B cell (primary cell): ENCODE data around the gene C10orf62. TPM values are rescaled to one million over a fixed set of nuclear protein-coding genes. Genes with fewer than 3 reads are reported as not detected.

Source experiments
- ATAC-seq: fragments of 200-7000 bp; cut with Tn5 transposase; one replicate; pipeline ENCODE4 v1.10.0; 2021; ENCODE audit warnings: low read depth, mild to moderate bottlenecking, moderate number of reproducible peaks, moderate library complexity
- CTCF ChIA-PET: fragments of 350-600 bp; sonication (Branson Sonifier 250); formaldehyde crosslinking; loops from one replicate; lab custom pipeline; 2021; ENCODE audit warnings: antibody characterized with exemption, inconsistent platforms; lab: Charles Lee
- POLR2A ChIA-PET: fragments of 350-600 bp; sonication (Branson Sonifier 250); formaldehyde crosslinking; loops from one replicate; lab custom pipeline; 2021; ENCODE audit warnings: antibody characterized with exemption; lab: Charles Lee
- DNase-seq: peaks from one replicate; pipeline ENCODE4 v3.0.0; 2013
- H2AFZ ChIP-seq: 2 replicates; pipeline ENCODE4 v1.6.1; 2012; ENCODE audit warnings: mild to moderate bottlenecking, low read depth, low read length; ENCODE audit not compliant: insufficient read depth, poor library complexity, severe bottlenecking
- H3K27ac ChIP-seq, 2 donors: 1 replicate in 1 of 2; 2 replicates in 1 of 2; pipeline ENCODE4 v1.5.1; 2012 to 2013; ENCODE audit warnings: low read length in 2 of 2, mild to moderate bottlenecking in 2 of 2, moderate library complexity in 1 of 2
- H3K27me3 ChIP-seq, 4 experiments: fragments of 200-600 bp in 1 of 4; sonication (generic) in 1 of 4; replicated peaks in 1 of 4; 1 replicate in 2 of 4; 2 replicates in 2 of 4; pipeline versions ENCODE4 v1.6.1 to v1.7.0; 2013 to 2016; ENCODE audit warnings: low read length in 3 of 4, mild to moderate bottlenecking in 2 of 4, mixed read lengths in 1 of 4, moderate library complexity in 1 of 4; ENCODE audit not compliant: insufficient read depth in 4 of 4, control insufficient read depth in 3 of 4; ENCODE audit errors: control extremely low read depth in 1 of 4
- H3K36me3 ChIP-seq, 2 experiments: replicated peaks in 1 of 2; 1 replicate in 1 of 2; 2 replicates in 1 of 2; pipeline versions ENCODE4 v1.6.1 to v1.7.1; 2013; ENCODE audit warnings: low read length in 1 of 2; ENCODE audit not compliant: insufficient read depth in 2 of 2, control insufficient read depth in 1 of 2; ENCODE audit errors: control extremely low read depth in 1 of 2, extremely low read depth in 1 of 2
- H3K4me1 ChIP-seq, 2 donors: fragments of 200-600 bp in 1 of 2; sonication (generic) in 1 of 2; 1 replicate in 1 of 2; 2 replicates in 1 of 2; pipeline versions ENCODE4 v1.5.1 to v1.6.1; 2013 to 2017; ENCODE audit warnings: low read length in 2 of 2; ENCODE audit not compliant: control insufficient read depth in 2 of 2, insufficient read depth in 2 of 2
- H3K4me2 ChIP-seq: replicated peaks from 2 replicates; pipeline ENCODE3; 2012; ENCODE audit warnings: mild to moderate bottlenecking, low read depth, low read length; ENCODE audit not compliant: poor library complexity, severe bottlenecking
- H3K4me3 ChIP-seq, 5 experiments: fragments of 200-600 bp in 1 of 5; sonication (generic) in 1 of 5; 1 replicate in 3 of 5; 2 replicates in 2 of 5; pipeline versions ENCODE4 v1.5.1 to v1.7.0; 2011 to 2016; ENCODE audit warnings: low read length in 4 of 5, mild to moderate bottlenecking in 4 of 5, low read depth in 2 of 5, control low read depth in 1 of 5, moderate library complexity in 1 of 5; ENCODE audit not compliant: insufficient read depth in 1 of 5; ENCODE audit errors: control extremely low read depth in 1 of 5, extremely low read depth in 1 of 5
- H3K79me2 ChIP-seq: fragments of 200-600 bp; sonication (generic); one replicate; pipeline ENCODE4 v1.6.0; 2016; ENCODE audit warnings: low read length; ENCODE audit not compliant: control insufficient read depth, insufficient read depth
- H3K9ac ChIP-seq: fragments of 200-600 bp; sonication (generic); 2 replicates; pipeline ENCODE4 v1.6.1; 2017; ENCODE audit warnings: mild to moderate bottlenecking, low read length, moderate library complexity
- H3K9me3 ChIP-seq, 3 donors: one replicate each; pipeline versions ENCODE4 v1.6.1 to v1.7.1; 2013; ENCODE audit warnings: low read length in 2 of 3; ENCODE audit not compliant: control insufficient read depth in 2 of 3, insufficient read depth in 1 of 3; ENCODE audit errors: control extremely low read depth in 1 of 3
- H4K20me1 ChIP-seq: 2 replicates; pipeline ENCODE4 v1.6.0; 2012; ENCODE audit warnings: mild to moderate bottlenecking, low read length; ENCODE audit not compliant: insufficient read depth, control insufficient read depth, poor library complexity, severe bottlenecking
- H3K27ac Mint-ChIP-seq: one replicate; pipeline ENCODE4 v1.8.0; 2021; ENCODE audit warnings: mixed read lengths
- H3K27me3 Mint-ChIP-seq: one replicate; pipeline ENCODE4 v1.8.0; 2021; ENCODE audit warnings: mixed read lengths
- H3K4me1 Mint-ChIP-seq: one replicate; pipeline ENCODE4 v1.8.0; 2021; ENCODE audit warnings: mixed read lengths
- H3K4me3 Mint-ChIP-seq: one replicate; pipeline ENCODE4 v1.8.0; 2021; ENCODE audit warnings: mixed read lengths
- H3K9me3 Mint-ChIP-seq: one replicate; pipeline ENCODE4 v1.8.0; 2022; ENCODE audit warnings: mixed read lengths; ENCODE audit not compliant: insufficient read depth
- CTCF ChIP-seq: fragments of 200-600 bp; IDR thresholded peaks from one replicate; pipeline ENCODE4 v1.8.0; 2022; ENCODE audit warnings: antibody characterized with exemption, mild to moderate bottlenecking
- EZH2 ChIP-seq: IDR thresholded peaks from 2 replicates; pipeline ENCODE4 v1.6.1; 2012; ENCODE audit warnings: borderline replicate concordance, low read depth, mild to moderate bottlenecking, moderate library complexity, low read length; ENCODE audit not compliant: insufficient read depth, poor library complexity, severe bottlenecking
- WGBS: methylation state at CpG from one replicate; pipeline ENCODE4 v1.1.5; 2013; ENCODE audit warnings: missing lambda C conversion rate; ENCODE audit not compliant: insufficient coverage; 5-methylcytosine and 5-hydroxymethylcytosine counted together
- intact Hi-C: fragments of 100-400 bp; cut with micrococcal nuclease; formaldehyde crosslinking; loops from one replicate; pipeline ENCODE4 v1.10.0; 2022
- polyA plus RNA-seq: library from polyadenylated mRNA; depleted of rRNA; stranded (reverse); fragments of >200 nt; gene quantifications from 2 replicates; pipeline ENCODE4 v1.2.3, GENCODE V29; 2012
- total RNA-seq, 2 donors: library from RNA; stranded (reverse); fragments of 120-200 nt in 1 of 2; gene quantifications; 1 replicate in 1 of 2; 2 replicates in 1 of 2; pipeline versions ENCODE4 v1.2.3 to v1.2.4, GENCODE V29; 2013 to 2022

The C10orf62 gene
- total and polyA plus RNA-seq, 2 donors (not counting 1 experiment from before 2014, with no cell fraction given): not detected

DNA sequence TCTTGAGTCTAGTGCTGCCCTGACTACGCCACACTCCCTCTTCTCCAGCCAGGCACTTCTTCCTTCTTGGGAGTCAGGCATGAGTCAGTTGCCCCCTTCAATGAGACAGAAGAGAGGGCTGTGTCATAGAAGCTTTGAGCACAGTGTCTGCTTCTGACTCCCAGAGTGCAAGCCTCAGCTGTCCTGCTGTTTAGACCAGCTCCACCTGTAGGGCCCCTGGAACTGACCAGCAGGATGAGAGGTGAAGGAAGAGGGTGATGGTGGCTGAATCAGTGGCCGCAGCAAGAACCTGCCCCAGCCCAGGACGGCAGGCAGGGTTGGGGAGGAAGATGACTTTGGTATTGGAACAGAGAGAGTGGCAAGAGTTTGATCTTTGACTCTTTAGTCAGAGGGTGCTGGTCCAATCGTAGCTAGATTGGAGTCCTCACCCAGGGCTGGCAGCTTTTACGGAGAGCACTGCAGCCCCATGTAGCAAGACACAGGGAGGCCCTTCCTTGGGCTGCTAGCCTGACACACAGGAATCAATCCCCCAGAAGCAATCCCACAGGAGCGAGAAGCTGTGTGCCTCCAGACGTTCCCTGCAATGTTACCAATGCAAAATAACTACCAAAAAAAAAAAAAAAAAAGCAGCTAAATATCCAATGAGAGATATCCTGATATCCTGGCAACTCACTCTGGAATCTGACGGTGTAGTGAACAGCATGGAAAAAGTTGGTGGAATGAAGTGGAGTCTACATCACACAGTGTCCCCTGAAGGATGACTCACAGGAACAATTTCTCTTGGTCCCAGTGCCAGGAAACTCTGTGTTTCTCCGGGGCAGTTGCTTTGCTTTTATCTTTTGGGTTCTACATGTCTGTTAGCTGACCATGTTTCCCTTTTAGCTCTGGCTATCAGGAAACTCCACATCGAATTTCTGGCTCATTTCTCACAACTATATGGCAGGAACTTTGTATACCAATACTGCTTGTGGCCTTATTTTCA lies 6.9 kb downstream of the C10orf62 start:
- Histone ChIP-seq H3K4me1 (no peaks in the 10 kb centered on the region), H3K27me3 (no peaks in the 10 kb centered on the region), H3K4me3 (no peak overlapping the region), H3K9ac (no peak overlapping the region), H4K20me1 (no peaks in the 10 kb centered on the region), H3K79me2 (no peaks in the 10 kb centered on the region), H3K4me2 (no peak overlapping the region), H3K9me3 (no peaks in the 10 kb centered on the region), H2AFZ (no peak overlapping the region), H3K36me3 (no peaks in the 10 kb centered on the region), H3K27ac (no peak overlapping the region)
- intact Hi-C loops: no loop called here
- ChIA-PET CTCF (interaction anchor here (0.8 kb wide), 1 partner anchor 19 kb away, joined by 3 read pairs; no protein-coding TSS in a partner anchor), POLR2A (no interaction called here)
- ATAC-seq (no peak), DNase-seq (no peak)
- Mint-ChIP-seq H3K27me3 (no peaks in the 10 kb centered on the region), H3K4me1 (no peaks in the 10 kb centered on the region), H3K27ac (no peak overlapping the region), H3K4me3 (no peak overlapping the region), H3K9me3 (no peaks in the 10 kb centered on the region)
- TF ChIP-seq EZH2: no peak
- TF ChIP-seq CTCF: no peak
- 93% methylated on average over 7 of the region's 10 CpGs for WGBS

GRCh38 chr10:97597778-97598177 lies 8.3 kb downstream of the C10orf62 start:
- Histone ChIP-seq H4K20me1 (no peaks in the 10 kb centered on the region), H3K4me3 (no peak overlapping the region), H3K27ac (no peak overlapping the region), H3K79me2 (no peaks in the 10 kb centered on the region), H2AFZ (no peak overlapping the region), H3K4me1 (no peaks in the 10 kb centered on the region), H3K36me3 (no peaks in the 10 kb centered on the region), H3K27me3 (no peaks in the 10 kb centered on the region), H3K9me3 (no peaks in the 10 kb centered on the region), H3K9ac (no peak overlapping the region), H3K4me2 (no peak overlapping the region)
- ChIA-PET CTCF (no interaction called here), POLR2A (no interaction called here)
- intact Hi-C loops: no loop called here
- TF ChIP-seq EZH2 (no peak), CTCF (no peak)
- Mint-ChIP-seq H3K27ac (no peak overlapping the region), H3K4me1 (no peaks in the 10 kb centered on the region), H3K9me3 (no peaks in the 10 kb centered on the region), H3K4me3 (no peak overlapping the region), H3K27me3 (no peaks in the 10 kb centered on the region)
- ATAC-seq: no peak
- DNase-seq: no peak
- no CpG with 5 or more reads among the region's 2 CpGs for WGBS
